ENCODE data around the gene ATP6AP2.

Gene ATP6AP2, protein sequence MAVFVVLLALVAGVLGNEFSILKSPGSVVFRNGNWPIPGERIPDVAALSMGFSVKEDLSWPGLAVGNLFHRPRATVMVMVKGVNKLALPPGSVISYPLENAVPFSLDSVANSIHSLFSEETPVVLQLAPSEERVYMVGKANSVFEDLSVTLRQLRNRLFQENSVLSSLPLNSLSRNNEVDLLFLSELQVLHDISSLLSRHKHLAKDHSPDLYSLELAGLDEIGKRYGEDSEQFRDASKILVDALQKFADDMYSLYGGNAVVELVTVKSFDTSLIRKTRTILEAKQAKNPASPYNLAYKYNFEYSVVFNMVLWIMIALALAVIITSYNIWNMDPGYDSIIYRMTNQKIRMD

DNA sequence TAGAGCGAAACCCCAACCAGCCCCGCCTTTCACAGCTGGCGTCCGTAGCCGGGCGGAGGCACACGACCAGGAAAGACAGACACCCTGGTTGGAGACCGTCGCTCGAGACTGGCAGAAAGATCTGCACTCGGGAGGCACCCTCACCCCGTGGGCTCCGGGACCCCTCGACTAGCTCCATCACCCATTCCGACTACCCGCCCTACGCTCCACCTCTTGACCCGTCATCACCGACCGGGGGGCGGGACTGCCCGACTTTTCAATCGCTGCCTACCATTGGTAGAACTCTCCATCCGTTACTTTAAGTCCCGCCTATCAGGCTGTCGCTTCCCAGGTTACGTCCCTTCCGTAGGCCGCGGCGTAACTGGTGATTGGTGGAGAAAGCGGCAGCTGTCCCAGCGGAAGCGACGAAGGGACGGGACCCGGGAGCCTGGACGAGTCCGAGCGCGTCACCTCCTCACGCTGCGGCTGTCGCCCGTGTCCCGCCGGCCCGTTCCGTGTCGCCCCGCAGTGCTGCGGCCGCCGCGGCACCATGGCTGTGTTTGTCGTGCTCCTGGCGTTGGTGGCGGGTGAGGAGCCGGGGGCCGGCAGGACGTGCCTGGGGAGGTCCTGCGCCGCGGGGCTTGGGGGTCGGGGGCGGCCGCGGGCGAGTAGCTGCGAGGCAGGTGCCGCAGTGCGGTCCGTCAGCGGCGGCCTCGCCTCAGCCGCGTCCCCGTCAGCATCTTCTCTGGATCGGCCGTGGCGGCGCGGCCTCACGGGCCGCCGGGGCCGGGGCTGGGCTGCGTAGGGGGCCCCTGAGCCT, at the start of gene ATP6AP2:
TSS of gene ATP6AP2 (plus strand) at position 434 of the 799 bp plus-strand sequence. CDS start at position 530, 96 bp downstream.
- in situ Hi-C loops (cut with HindIII; ENCODE audit: low sequenced_read_pairs), result no loop called here
- peak within 1 kb of the TSS; percentile 72 for H3K4me3 ChIP-seq (ENCODE audit: low read depth, low read length)
- peak; percentile 90 for DNase-seq (ENCODE audit: low read depth, low spot score)
- TF ChIP-seq CTCF (IDR thresholded peaks at IDR 0.05; ENCODE audit: low read depth, low read length), result no peak

DNA sequence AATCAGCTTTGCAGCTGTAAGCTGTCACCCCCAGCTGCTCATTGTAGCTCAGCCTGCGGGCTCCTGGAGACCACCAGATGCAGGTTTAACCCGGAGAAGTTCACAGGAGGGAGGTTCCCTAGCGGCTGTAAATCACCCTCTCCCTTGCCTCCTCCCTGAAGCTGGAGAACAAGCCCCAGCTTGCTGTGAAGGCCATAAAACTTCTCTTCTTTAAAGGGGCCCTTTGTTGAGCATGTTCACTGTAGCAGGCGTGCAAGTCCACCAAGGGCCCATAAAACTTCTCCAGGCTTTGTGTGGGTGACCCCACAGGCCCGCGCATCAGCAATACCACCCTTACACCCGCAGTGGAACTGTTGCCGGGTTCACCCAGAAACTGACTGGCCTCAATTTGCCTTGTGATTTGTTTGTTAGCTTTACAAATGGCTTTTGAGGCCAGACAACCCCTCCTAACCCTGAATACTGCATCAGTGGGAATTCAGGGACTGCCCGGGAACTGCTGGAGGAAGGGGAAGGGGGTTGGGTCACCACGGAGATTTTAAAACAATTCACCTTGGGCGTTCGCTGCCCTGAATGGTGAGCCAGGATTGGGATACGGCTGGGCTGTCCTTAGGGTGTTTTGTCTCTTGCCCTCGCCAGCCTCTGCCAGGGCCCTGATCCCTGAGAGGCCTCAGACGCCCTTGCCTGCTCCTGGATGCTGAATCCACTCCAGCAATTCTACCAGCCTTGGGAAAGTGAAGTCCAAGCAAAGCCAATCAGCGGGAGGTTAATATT, 49.5 kb upstream of the ATP6AP2 start:
- no peak for TF ChIP-seq CTCF (IDR thresholded peaks at IDR 0.05; ENCODE audit: low read depth, low read length)
- in situ Hi-C loops (cut with HindIII; ENCODE audit: low sequenced_read_pairs), result no loop called here
- H3K4me3 ChIP-seq (ENCODE audit: low read depth, low read length), result no peak overlapping the region
- no peak for DNase-seq (ENCODE audit: low read depth, low spot score)

- in situ Hi-C loops (cut with HindIII; ENCODE audit: low sequenced_read_pairs), result no loop called here
- no peak overlapping the region for H3K4me3 ChIP-seq (ENCODE audit: low read depth, low read length)
- no peak for DNase-seq (ENCODE audit: low read depth, low spot score)
- TF ChIP-seq CTCF (IDR thresholded peaks at IDR 0.05; ENCODE audit: low read depth, low read length), result no peak
Measured at GRCh38 chrX:40537310-40537709, 43.5 kb upstream of the ATP6AP2 start.

GRCh38 chrX:40538406-40538805, 42.4 kb upstream of the ATP6AP2 start:
- no peak for DNase-seq (ENCODE audit: low read depth, low spot score)
- in situ Hi-C loops (cut with HindIII; ENCODE audit: low sequenced_read_pairs), result no loop called here
- H3K4me3 ChIP-seq (ENCODE audit: low read depth, low read length), result no peak overlapping the region
- no peak for TF ChIP-seq CTCF (IDR thresholded peaks at IDR 0.05; ENCODE audit: low read depth, low read length)

DNA sequence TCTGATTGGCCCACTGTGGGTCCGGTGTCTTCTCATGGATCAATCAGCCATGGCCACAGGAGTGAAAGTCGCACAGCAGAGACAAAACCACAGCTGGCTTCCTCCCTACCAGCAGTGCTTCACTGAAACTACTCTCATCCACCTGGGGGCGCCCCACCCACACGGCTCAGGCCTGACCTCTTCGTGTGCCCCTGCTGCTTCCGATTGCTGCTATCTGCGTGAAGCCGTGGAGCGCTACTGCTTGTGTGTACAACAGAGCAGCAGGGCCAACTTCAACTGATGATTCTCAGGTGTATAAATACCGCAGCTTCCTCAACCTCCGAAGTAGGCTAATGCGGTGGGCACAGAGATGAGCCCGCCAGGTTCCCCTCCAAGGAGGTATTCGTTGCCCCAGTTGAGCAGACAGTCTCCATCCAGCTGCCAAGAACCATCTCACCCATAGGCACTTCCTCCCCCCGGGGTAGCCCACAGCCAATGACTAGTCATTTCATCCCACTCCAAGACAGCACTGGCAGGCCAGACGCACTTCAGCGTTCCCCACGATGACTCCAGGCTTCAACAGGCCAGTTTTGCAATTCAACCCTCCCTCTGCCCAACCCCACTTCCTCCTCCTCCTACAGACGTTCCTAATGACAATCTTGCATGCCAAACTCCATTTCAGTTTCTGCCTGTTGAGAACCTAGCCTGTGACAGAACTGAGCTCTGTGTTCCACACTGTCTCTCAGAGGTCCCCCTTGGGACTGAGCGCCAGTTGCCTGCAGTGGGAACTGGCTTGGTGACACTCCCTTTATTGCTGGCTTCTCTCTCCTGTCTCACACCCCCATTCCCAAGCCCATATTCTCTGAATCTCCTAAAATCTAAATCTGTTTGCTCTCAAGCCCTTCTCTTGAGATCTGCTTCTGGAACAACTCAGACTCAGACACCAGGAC, 41.3 kb upstream of the ATP6AP2 start:
- TF ChIP-seq CTCF (IDR thresholded peaks at IDR 0.05; ENCODE audit: low read depth, low read length), result peak; percentile 9
- in situ Hi-C loops (cut with HindIII; ENCODE audit: low sequenced_read_pairs), result no loop called here
- H3K4me3 ChIP-seq (ENCODE audit: low read depth, low read length), result no peak overlapping the region
- peak; percentile 16 for DNase-seq (ENCODE audit: low read depth, low spot score)

Measured in astrocyte of the spinal cord (primary cell).